Astrocyte of the spinal cord (primary cell): Measurements from ENCODE around the gene OCRL.

Source experiments
- DNase-seq: peaks from one replicate; pipeline ENCODE4 v3.0.0; 2011; ENCODE audit warnings: low read depth, low spot score
- H3K4me3 ChIP-seq: 2 replicates; pipeline ENCODE4 v1.5.1; 2011; ENCODE audit warnings: low read depth, mild to moderate bottlenecking, low read length, moderate library complexity
- in situ Hi-C: cut with HindIII; loops from 2 replicates; pipeline ENCODE4 v1.10.0; 2017; ENCODE audit warnings: low sequenced_read_pairs
- TF ChIP-seq, protein P1 (sequence below): IDR thresholded peaks from 2 replicates; pipeline ENCODE4 v1.5.1; 2012; ENCODE audit warnings: low read depth, mild to moderate bottlenecking, low read length, inconsistent platforms

OCRL gene

DNA sequence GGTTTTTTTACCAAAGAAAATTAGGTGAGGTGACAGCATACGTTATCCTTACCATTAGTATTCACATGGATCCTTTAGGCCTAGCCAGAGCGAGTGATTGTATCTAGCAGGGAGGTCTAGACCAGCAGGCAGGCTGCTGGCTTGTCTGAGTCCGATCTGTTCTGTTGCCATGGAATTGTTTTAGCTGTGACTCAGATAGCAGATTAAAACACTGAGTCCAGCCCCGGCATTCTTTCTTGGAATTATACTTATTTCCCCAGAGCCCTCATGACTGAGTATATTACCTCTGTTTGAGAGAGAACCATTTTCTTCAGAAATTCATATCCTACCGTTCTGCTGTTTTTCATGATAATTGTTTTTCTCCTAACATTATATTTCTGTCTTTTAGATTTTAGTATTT lies 37.4 kb downstream of the OCRL start:
- H3K4me3 ChIP-seq = no peak overlapping the region
- in situ Hi-C loops = no loop called here
- TF ChIP-seq, protein P1, sequence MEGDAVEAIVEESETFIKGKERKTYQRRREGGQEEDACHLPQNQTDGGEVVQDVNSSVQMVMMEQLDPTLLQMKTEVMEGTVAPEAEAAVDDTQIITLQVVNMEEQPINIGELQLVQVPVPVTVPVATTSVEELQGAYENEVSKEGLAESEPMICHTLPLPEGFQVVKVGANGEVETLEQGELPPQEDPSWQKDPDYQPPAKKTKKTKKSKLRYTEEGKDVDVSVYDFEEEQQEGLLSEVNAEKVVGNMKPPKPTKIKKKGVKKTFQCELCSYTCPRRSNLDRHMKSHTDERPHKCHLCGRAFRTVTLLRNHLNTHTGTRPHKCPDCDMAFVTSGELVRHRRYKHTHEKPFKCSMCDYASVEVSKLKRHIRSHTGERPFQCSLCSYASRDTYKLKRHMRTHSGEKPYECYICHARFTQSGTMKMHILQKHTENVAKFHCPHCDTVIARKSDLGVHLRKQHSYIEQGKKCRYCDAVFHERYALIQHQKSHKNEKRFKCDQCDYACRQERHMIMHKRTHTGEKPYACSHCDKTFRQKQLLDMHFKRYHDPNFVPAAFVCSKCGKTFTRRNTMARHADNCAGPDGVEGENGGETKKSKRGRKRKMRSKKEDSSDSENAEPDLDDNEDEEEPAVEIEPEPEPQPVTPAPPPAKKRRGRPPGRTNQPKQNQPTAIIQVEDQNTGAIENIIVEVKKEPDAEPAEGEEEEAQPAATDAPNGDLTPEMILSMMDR = no peak
- peak; percentile 84 for DNase-seq

DNA sequence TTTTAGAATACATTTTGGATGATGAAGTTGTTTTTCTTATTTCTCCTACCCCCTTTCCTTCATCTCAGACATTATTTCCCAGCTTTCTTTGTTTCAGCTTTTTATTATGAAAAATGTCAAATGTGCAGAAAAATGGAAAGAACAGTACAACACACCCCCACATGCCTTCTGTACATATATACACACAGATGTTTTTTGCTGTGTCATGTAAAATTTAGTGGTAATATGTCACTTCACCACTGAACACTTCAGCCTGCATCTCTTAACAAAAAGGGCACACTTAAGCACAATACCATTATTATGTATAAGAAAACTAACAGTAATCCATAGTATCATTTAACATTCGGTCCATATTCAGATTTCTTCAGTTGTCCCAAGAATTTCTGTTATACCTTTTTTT lies 37.8 kb downstream of the OCRL start:
- TF ChIP-seq, protein P1 = no peak
- no peak for DNase-seq
- in situ Hi-C loops = no loop called here
- no peak overlapping the region for H3K4me3 ChIP-seq

DNA sequence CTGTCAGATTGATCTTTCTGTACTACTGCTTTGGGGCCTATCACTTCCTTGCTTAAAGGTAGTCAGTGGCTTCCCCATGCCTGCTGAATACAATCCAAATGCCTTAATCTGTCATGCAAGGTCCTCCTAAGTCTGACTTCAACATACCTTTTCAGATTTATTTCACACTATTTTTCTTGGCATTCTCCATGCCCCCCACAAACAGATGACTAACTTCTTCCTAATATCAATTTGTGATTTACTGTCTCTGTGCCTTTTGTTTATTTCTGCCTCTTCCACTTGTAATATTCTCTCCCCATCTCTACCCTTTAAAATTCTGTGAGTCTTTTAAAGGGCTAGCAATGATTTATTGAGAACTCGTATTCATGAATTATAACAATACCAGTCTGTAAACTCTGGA lies 41.8 kb downstream of the OCRL start:
- TF ChIP-seq, protein P1 = no peak
- no peak for DNase-seq
- in situ Hi-C loops = no loop called here
- no peak overlapping the region for H3K4me3 ChIP-seq

DNA sequence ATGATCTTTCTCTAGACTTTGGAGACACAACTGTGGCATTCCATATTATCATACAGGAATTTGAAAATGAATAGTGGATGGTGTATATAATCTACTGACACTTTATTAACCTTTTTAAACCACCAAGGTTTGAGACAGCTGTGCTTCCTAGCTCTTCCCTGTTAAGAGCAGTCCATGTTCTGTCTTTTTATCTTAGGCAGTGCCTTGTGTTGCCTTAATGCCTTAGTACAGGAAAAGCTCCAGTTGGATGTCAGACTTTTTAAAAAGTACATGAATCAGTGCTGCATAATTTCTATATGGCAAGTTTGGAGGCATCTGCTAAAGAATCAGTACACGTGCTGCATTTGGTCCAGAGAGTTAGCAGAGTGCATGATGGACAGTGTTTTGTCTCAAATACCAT lies 45.1 kb downstream of the OCRL start:
- TF ChIP-seq, protein P1 = no peak
- no peak for DNase-seq
- H3K4me3 ChIP-seq = no peak overlapping the region
- in situ Hi-C loops = no loop called here

DNA sequence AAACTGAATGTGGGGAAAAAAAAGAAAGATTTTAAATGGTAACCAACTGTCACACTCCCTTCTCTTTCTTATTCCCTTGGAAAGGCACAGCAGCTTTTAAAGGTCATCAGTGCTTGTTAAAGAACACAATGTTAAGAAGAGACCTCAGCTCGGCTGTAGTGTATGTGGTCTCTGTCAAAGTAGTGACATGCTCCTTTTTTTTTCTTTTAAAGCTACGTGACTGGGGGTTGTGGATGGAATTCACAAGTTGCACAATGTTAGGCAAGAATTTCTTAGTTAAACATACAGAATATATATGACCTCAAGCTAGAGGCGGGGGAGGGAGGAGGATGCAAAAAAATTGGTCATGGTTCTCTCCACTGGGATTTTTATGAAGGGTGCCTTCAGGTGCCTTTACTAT lies 45.6 kb downstream of the OCRL start:
- no peak overlapping the region for H3K4me3 ChIP-seq
- in situ Hi-C loops = no loop called here
- no peak for DNase-seq
- TF ChIP-seq, protein P1 = no peak

DNA sequence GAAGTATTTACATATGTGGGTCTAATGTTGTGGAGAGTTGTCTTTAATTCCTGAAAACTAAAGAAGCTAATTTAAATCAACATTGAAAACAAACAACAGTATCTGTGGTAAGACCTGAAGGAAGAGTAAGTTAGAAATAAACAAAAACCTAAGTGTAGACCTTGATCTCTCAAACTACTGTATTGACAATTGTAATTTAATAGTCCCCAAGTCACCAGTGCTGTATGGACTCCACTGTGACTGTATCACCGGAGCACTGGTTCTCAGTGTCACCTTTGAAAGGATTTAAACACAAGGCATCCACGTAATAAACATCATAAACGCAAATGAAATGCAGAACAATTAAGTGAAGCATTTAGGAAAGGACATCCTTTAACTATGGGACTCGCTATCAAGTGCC lies 46.4 kb downstream of the OCRL start:
- in situ Hi-C loops = no loop called here
- TF ChIP-seq, protein P1 = no peak
- DNase-seq = no peak
- no peak overlapping the region for H3K4me3 ChIP-seq

DNA sequence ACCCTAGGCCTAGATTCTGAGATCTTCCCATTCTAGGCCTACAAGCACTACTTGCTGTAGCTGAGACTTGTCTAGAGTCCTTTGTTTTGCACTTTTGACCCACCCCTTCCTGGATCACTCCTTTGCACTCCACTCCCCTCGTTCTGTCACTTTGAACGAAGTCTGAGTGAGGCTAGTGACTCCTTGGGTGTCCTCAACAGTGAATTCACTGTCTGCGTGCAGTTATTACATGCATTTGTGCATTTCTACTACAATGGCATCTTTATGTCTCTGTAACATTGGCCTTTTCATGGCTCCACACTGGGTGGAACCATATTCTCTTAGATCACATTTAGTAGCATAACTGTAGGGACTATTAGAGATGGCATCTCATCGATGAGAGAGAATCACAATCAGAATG lies 50.5 kb downstream of the OCRL start:
- in situ Hi-C loops = no loop called here
- no peak for DNase-seq

More for the DNA sequence above, 50.5 kb downstream of the OCRL start:
- TF ChIP-seq, protein P1 = no peak
- no peak overlapping the region for H3K4me3 ChIP-seq
